ENCODE data around the gene SORCS2.

- TF ChIP-seq REST (IDR thresholded peaks at IDR 0.05; ENCODE audit: insufficient read depth in 1 of 2, low read depth in 2 of 2, low read length in 1 of 2) (no peak), CTCF (IDR thresholded peaks at IDR 0.05) (no peak), SIN3A (IDR thresholded peaks at IDR 0.05; ENCODE audit: borderline replicate concordance, insufficient read depth, low read depth, low read length) (no peak), POLR2AphosphoS5 (IDR thresholded peaks at IDR 0.05; ENCODE audit: low read depth, low read length) (no peak), TCF7L2 (IDR thresholded peaks at IDR 0.05; ENCODE audit: low read depth, low read length) (no peak)
Measured at GRCh38 chr4:7209699-7210098, 17.4 kb downstream of the SORCS2 start.

Data from Panc1 (cell line).